Stimulated activated CD8-positive, alpha-beta memory T cell treated with anti-CD3 and anti-CD28 coated beads, Interleukin-4, amount 100 ng/mL, for 24 hours (primary cell): Measurements from ENCODE around the gene COG3.
"Not testable (repeated sequence)": the region's sequence is repeated elsewhere in the genome, so short reads cannot be mapped to it uniquely, and the experiment has no call there.

ENCODE experiments used
- DNase-seq: peaks from one replicate; pipeline ENCODE4 v3.0.0-alpha.2; 2020; ENCODE audit warnings: low read depth

Gene COG3, protein sequence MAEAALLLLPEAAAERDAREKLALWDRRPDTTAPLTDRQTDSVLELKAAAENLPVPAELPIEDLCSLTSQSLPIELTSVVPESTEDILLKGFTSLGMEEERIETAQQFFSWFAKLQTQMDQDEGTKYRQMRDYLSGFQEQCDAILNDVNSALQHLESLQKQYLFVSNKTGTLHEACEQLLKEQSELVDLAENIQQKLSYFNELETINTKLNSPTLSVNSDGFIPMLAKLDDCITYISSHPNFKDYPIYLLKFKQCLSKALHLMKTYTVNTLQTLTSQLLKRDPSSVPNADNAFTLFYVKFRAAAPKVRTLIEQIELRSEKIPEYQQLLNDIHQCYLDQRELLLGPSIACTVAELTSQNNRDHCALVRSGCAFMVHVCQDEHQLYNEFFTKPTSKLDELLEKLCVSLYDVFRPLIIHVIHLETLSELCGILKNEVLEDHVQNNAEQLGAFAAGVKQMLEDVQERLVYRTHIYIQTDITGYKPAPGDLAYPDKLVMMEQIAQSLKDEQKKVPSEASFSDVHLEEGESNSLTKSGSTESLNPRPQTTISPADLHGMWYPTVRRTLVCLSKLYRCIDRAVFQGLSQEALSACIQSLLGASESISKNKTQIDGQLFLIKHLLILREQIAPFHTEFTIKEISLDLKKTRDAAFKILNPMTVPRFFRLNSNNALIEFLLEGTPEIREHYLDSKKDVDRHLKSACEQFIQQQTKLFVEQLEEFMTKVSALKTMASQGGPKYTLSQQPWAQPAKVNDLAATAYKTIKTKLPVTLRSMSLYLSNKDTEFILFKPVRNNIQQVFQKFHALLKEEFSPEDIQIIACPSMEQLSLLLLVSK

GRCh38 chr13:45464687-45465453 is at the start of gene COG3:
Gene COG3 (plus strand): TSS chr13:45464939. CDS start chr13:45465037, 98 bp downstream.
- DNase-seq, result peak; percentile 93

- no peak for DNase-seq
These were observed 49.6 kb upstream of the COG3 start for GRCh38 chr13:45415112-45415511.

- DNase-seq, result no peak
These were observed 48.1 kb upstream of the COG3 start for GRCh38 chr13:45416516-45417128.

DNA sequence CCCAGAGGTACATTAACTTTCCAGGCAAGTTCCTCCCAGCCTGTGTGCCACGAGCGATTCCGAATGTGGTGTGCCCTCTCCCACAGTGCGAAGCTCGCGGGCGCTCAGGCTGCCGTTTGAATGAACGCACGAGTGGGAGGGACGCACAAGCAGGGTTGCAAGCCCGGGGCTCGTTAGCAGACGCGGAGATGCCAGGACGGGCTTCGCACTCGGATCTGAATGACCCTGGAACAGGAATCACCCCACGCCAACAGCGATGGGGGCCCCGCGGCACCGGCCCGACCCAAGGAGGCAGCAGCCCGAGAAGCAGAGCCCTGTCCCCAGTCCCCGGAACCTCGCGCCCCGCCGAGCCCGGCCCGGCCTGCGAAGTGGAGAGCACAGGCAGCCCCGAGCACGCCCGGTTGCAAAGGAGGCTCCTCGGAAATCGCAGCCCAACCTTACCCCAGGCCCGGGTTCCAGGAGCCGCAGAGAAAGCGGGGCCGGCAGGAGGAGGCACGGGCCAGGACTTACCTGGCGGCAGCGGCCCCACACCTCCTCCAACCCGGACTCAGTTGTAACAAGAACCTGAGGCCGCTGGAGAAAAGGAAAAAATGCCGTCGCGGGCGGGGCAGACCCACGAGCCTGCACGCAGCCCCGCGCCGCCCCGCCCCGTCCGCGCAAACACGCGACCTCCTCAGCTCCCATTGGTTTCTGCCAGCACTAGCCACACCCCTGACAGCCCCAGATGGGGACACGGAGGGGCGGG is 46.8 kb upstream of the COG3 start, which contains the start of gene SLC25A30:
TSS of gene SLC25A30 (minus strand) at position 584 of the 745 bp plus-strand sequence. CDS start 6,948 bp downstream, outside the sequence.
- peak; percentile 92 for DNase-seq

DNA sequence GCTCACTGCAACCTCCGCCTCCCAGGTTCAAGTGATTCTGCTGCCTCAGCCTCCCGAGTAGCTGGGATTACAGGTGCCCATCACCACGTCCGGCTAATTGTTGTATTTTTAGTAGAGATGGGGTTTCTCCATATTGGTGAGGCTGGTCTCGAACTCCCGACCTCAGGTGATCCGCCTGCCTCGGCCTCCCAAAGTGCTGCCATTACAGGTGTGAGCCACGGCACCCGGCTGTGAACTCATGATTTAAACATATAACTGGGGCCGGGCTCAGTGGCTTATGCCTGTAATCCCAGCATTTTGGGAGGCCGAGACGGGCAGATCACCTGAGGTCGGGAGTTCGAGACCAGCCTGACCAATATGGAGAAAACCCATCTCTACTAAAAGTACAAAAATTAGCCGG is 45.4 kb upstream of the COG3 start:
- not testable (repeated sequence) for DNase-seq

DNA sequence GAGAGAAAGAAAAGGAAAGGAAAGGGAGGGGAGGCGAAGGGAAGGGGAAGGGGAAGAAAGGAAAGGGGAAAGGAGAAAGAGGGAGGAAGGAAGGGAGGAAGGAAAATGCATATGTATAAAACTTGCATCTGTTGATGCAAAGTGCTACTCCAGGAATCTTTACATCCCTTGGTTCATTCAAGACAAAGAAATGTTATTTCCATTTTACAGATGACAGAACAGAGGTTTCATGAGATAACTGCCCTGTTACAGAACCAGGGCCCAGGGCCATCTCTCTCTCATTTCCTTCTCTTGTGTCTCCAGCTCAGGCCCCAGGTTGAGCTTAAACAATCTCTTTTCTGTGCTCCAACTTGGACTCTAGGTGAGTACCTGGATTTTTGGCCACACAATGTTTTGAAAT is 44.8 kb upstream of the COG3 start:
- no peak for DNase-seq

DNA sequence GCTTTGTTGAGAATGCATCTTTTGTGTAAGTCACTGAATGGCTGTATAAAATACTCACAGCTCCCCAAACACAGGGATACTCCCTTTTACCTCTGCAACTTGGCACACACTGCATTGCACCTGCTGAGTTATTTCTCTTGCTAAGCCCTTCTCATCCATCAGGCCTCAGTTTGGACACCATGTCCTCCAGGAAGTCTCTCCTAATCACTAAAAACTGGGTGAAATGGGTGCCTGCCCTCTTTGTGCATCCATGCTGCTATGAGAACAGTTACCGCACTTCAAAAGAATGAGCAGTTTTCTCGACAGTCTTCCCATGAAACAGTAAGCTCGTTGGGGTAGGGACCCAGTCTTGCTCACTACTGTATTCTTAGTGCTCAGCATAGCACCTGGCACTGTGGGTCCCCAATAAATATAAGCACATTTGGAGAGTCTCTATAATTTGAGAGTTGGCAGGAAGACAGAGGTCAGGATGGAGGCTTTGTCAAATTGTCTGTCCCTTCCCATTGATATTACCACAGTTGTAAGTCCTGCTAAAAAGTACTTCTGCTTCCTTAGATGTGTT is 41.9 kb upstream of the COG3 start:
- DNase-seq, result no peak

DNA sequence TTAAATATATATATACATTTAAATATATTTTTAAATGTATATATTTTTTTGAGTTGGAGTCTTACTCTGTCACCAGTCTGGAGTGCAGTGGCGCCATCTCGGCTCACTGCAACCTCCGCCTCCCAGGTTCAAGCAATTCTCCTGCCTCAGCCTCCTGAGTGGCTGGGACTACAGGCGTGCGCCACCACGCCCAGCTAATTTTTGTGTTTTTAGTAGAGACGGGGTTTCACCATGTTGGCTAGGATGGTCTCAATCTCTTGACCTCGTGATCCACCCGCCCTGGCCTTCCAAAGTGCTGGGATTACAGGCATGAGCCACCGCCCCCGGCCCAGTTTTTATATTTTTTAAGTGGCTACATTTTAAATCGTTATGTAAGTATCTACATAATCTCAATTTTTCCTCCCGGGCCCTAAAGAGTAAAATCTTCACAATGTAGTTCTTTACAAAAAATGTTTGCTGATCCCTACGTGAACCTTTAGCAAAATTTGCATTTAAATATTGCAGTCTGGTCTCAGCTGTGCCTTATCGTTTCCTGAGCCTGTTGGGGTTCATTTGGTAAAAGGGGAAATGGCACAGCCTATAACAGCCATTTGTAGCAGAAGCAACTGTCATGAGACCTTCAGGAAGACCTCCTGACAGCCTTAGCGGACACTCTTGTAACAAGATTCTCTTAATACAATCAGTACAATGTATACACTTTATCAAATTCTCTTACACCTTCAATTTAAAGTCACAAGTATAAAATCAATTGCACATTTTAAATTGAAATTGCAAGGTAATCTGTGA is 38.5 kb upstream of the COG3 start:
- DNase-seq, result not testable (repeated sequence)

GRCh38 chr13:45432737-45433380 is 31.9 kb upstream of the COG3 start:
- no peak for DNase-seq

GRCh38 chr13:45433381-45433790 is 31.4 kb upstream of the COG3 start:
- no peak for DNase-seq

GRCh38 chr13:45434556-45435371 is 30.0 kb upstream of the COG3 start:
- DNase-seq, result no peak

GRCh38 chr13:45436332-45436731 is 28.4 kb upstream of the COG3 start:
- no peak for DNase-seq

DNA sequence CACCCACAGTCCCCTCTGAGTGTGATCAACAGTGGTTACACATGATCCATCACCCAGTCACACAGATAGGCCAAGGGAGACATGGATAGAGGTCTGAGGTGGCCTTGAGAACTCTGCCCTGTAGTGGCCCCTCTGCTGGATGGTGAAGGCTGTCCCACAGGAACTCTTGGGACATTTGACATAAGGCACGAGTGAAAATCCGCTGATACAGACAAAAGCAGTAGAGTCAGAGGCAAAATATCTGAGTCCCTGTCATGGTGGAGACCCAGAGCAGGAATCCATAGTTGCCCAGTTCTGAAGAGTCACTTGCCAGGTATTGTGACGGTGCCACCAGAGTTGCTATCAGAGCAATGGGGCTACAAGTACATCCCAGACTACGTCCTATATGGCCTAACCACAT is 27.8 kb upstream of the COG3 start:
- DNase-seq, result no peak

DNA sequence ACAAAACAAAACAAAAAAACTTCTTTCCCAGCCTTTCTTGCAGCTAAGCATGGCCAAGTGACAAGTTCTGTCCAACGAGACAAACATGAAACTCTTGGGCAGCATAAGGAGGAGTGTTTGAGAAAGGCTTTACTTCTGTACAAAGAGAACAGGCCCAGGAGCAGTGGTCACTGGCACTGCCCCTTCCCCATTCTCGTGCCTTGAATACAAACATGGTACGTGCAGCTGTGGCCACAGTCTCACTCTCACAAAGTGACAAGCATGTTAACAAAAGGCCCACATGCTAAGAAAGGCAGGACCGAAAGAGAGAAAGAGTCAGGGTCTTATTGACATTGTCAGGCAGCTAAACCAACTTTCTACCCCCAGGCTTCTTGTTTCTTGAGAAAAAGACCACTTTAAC is 26.8 kb upstream of the COG3 start:
- no peak for DNase-seq

- no peak for DNase-seq
These were observed 25.7 kb upstream of the COG3 start for GRCh38 chr13:45439008-45439407.

GRCh38 chr13:45439781-45440462 is 24.8 kb upstream of the COG3 start:
- no peak for DNase-seq

DNA sequence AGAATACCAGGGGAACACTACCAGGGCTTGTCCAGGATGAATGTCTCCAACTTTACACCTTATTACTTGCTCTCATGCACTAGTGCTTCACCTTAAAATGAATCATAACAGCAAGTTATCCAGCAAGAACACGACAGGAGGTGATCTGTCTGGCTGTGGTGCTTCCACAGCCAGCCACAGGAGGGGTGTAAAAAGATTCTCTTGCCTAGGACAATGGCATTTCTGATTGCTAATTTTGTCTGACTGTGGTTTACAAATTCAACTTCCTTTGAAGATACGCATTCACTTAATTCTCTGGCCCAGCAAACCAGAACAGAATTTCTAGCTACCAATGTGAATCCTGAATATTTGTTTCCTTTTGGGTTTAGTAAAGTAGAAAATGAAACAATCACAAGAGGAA is 23.1 kb upstream of the COG3 start:
- DNase-seq, result no peak

DNA sequence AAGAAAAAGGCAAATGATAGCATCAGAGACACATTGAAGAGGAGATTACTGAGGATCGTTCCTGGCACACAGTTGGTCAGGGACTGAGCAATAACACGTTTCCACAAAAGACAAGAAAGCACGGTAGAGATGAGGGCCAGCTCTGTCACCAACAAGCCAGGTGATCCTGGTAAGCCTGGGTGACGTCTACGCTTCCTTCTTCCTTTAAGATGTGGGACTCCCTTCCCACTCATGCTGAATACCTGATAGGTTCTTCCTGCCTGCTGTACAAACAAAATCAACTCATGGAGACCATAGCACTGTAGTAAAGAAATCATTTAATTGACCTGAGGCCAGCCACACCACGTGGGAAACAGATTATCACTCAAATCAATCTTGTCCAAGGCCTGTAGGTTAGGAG is 19.7 kb upstream of the COG3 start:
- no peak for DNase-seq
